Measurements from ENCODE around the gene DPPA2. TPM values are rescaled to one million over a fixed set of nuclear protein-coding genes. Genes with fewer than 3 reads are reported as not detected.

DPPA2 gene
- total RNA-seq, 1 donor from 2014 or later = 1.8 TPM

GRCh38 chr3:109278141-109278540 is 38.2 kb downstream of the DPPA2 start:
- Histone ChIP-seq H3K9me3 (ENCODE audit: low read depth) (no peaks in the 10 kb centered on the region), H3K4me1 (no peaks in the 10 kb centered on the region), H3K4me3 (no peak overlapping the region), H3K9ac (no peak overlapping the region), H3K27ac (no peak overlapping the region), H3F3A (ENCODE audit: low read depth) (peaks cover 3% of the 10 kb centered on the region), H3K79me2 (ENCODE audit: low read depth) (no peaks in the 10 kb centered on the region), H2AFZ (replicated peaks) (no peak overlapping the region), H3K4me2 (no peak overlapping the region), H4K20me1 (ENCODE audit: low read depth) (no peaks in the 10 kb centered on the region), H3K36me3 (no peaks in the 10 kb centered on the region), H3K27me3 (no peaks in the 10 kb centered on the region)
- Mint-ChIP-seq H3K4me3 (no peak overlapping the region), H3K9me3 (no peaks in the 10 kb centered on the region), H3K4me1 (no peaks in the 10 kb centered on the region), H3K27me3 (ENCODE audit: insufficient read depth, low read depth) (peaks cover 2% of the 10 kb centered on the region), H3K36me3 (no peaks in the 10 kb centered on the region), H3K27ac (no peak overlapping the region)
- no peak for TF ChIP-seq CTCF (IDR thresholded peaks at IDR 0.05)
- no peak for TF ChIP-seq EZH2 (IDR thresholded peaks at IDR 0.05)
- TF ChIP-seq EZH2phosphoT487 (IDR thresholded peaks at IDR 0.05) = no peak
- DNase-seq (ENCODE audit: low spot score) = no peak

- no peak overlapping the region for H3K4me3 Mint-ChIP-seq
Observed at GRCh38 chr3:109275702-109276293, 40.5 kb downstream of the DPPA2 start.

GRCh38 chr3:109270779-109271178 is 45.5 kb downstream of the DPPA2 start:
- no peaks in the 10 kb centered on the region for H3K27me3 Mint-ChIP-seq (ENCODE audit: insufficient read depth, low read depth)

More at GRCh38 chr3:109275702-109276293, 40.5 kb downstream of the DPPA2 start:
- H3K4me1 Mint-ChIP-seq = no peaks in the 10 kb centered on the region
- H3K27ac ChIP-seq = no peak overlapping the region
- no peaks in the 10 kb centered on the region for H3K27me3 Mint-ChIP-seq (ENCODE audit: insufficient read depth, low read depth)
- H3K36me3 ChIP-seq = no peaks in the 10 kb centered on the region
- peak; percentile 86 for DNase-seq (ENCODE audit: low spot score)
- H4K20me1 ChIP-seq (ENCODE audit: low read depth) = no peaks in the 10 kb centered on the region
- H3K27me3 ChIP-seq = no peaks in the 10 kb centered on the region
- H3K9ac ChIP-seq = no peak overlapping the region
- H3K4me1 ChIP-seq = no peaks in the 10 kb centered on the region
- H3K79me2 ChIP-seq (ENCODE audit: low read depth) = no peaks in the 10 kb centered on the region
- H3K9me3 Mint-ChIP-seq = no peaks in the 10 kb centered on the region
- no peak overlapping the region for H2AFZ ChIP-seq (replicated peaks)
- H3K27ac Mint-ChIP-seq = no peak overlapping the region
- no peaks in the 10 kb centered on the region for H3K9me3 ChIP-seq (ENCODE audit: low read depth)
- H3K4me2 ChIP-seq = no peak overlapping the region
- H3K36me3 Mint-ChIP-seq = no peaks in the 10 kb centered on the region
- H3F3A ChIP-seq (ENCODE audit: low read depth) = peaks cover 3% of the 10 kb centered on the region
- no peak for TF ChIP-seq EZH2 (IDR thresholded peaks at IDR 0.05)
- peak; percentile 94 for TF ChIP-seq CTCF (IDR thresholded peaks at IDR 0.05)
- TF ChIP-seq EZH2phosphoT487 (IDR thresholded peaks at IDR 0.05) = no peak
- no peak overlapping the region for H3K4me3 ChIP-seq

More at GRCh38 chr3:109270779-109271178, 45.5 kb downstream of the DPPA2 start:
- no peak for TF ChIP-seq EZH2phosphoT487 (IDR thresholded peaks at IDR 0.05)
- TF ChIP-seq EZH2 (IDR thresholded peaks at IDR 0.05) = no peak
- TF ChIP-seq CTCF (IDR thresholded peaks at IDR 0.05) = no peak
- Mint-ChIP-seq H3K4me1 (no peaks in the 10 kb centered on the region), H3K27ac (no peak overlapping the region), H3K9me3 (no peaks in the 10 kb centered on the region), H3K36me3 (no peaks in the 10 kb centered on the region), H3K4me3 (no peak overlapping the region)
- Histone ChIP-seq H3K79me2 (ENCODE audit: low read depth) (no peaks in the 10 kb centered on the region), H3K9me3 (ENCODE audit: low read depth) (peaks cover 4% of the 10 kb centered on the region), H3K4me1 (no peaks in the 10 kb centered on the region), H4K20me1 (ENCODE audit: low read depth) (no peaks in the 10 kb centered on the region), H3K36me3 (no peaks in the 10 kb centered on the region), H3K27ac (no peak overlapping the region), H2AFZ (replicated peaks) (no peak overlapping the region), H3F3A (ENCODE audit: low read depth) (no peaks in the 10 kb centered on the region), H3K4me3 (no peak overlapping the region), H3K27me3 (no peaks in the 10 kb centered on the region), H3K9ac (no peak overlapping the region), H3K4me2 (no peak overlapping the region)
- no peak for DNase-seq (ENCODE audit: low spot score)
